ENCODE results near the gene MGMT.

Gene MGMT

DNA sequence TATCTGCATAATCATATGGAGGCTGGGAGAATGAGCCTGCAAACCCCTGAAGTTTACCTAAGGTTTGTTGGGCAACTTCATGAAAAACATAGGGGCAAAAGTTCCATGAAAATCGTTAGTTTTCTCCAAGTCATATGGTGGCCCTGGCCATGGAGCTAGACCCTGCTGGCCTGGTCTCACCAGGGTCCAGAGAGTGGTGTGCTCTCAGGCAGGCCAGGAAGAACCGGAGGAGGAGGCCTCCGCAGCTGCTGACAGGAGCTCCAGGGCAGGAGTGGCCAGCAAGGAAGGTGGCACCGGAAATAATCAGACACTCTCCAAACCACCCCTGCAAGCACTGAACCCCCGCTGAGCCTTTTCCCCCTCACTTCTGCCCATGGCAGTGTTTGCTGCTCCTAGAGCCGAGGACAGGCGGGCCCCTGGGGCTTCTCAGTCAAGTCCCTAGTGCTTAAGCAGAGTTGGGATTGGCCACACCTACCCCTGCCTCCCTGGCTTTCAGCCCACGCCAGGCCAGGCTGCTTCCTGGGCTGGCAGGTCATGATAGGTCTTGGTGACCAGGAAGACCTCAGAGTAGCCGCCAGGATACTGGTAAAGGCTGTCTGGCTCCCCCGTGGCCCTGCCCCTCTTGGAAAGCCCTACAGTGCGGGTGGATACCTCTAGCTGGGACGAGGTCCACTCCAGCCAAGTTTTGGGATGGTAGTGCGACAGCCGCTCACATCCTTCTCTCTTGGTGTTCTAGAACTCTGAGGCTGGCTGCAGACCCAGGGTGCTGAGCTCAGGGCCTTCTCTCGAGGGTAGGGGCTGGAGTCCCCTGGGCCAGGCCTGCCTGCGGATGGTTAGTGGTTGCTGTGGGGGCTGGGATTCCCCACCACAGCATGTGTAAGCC is 242.8 kb downstream of the MGMT start:
- DNase-seq (ENCODE audit: low spot score): no peak

DNA sequence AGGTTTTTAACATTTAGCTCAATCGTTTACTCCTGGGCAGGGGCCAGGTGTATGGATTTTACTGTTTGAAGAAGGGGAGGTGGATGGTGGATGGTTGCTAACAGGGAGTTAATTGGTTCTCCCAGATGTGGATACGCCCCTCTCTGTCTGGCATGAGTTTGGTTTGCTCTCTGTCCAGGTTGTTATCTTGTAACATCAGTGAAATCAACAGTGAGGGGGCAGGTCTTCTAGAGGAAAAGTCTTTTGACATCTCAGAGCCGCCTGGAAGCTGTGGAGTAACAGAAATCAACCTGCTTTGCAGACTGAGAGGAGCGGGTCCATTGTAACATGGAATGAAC is 243.4 kb downstream of the MGMT start:
- no peak for DNase-seq (ENCODE audit: low spot score)

DNA sequence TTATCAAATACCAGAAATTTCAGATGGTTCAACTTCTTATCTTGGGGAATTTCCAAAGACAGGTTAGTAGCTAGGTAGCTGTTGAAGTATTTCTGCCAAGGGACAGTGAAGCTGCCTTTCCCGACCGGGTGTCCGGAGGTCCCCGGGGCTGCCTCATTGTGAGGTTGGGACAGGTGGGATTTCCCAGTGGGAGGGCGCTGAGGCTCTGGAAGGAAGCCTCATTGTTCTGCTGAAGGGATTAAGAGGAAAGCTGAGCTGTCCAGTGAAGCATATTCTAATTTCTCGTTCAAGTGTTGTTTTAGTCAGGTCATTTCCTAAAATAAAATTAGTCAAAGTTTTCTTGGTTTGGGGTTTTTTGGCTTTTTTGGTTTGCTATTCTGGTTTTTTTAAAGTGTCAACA is 244.2 kb downstream of the MGMT start:
- DNase-seq (ENCODE audit: low spot score): no peak

DNA sequence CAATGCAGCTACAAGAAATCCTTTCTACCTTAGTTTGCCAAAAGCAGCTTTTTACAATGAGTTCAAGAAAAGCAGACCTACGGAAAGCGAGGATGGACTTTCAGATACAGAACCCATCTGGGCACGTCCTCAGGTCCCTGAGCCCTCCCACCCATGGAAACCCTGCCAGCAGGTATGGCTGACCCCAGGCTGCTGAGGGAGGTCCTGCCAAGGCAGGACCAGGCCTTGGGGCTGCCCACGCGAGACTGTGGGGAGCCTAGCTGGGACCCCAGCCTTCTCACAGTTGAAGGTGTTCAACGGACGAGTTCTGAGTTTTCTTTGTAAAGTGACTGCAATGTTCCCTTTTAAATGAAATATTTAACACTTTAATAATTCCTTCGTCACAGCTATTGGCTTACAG is 245.0 kb downstream of the MGMT start:
- no peak for DNase-seq (ENCODE audit: low spot score)

DNA sequence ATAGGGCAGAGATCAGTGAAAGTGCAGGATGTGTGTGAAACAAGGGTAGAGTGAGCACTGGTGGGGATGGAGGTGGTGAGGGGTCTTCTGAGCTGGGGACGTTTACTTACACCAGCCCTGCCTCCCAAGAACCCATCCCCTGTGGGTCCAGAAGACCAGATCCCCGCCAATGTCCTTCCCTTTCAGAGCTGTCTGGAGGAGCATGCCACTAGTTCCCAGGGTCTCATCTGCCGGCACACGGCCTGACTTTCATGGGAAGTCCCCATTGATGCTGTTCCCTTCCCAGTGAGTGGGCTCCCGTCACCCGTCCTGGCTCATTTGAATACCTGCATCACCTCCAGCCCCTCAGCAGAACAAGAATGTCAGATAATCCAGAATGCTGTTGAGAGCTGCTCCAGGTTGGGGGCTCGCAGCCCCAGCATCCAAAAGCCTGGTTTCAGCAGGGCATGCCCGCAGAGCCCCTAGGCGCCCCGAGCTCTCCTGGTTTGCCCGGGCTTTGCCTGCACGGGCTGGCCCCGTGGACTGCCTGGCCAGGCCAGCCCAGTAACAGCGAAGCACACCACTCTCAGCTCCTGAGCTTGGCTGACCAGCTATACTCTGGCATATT is 246.7 kb downstream of the MGMT start:
- DNase-seq (ENCODE audit: low spot score): no peak

DNA sequence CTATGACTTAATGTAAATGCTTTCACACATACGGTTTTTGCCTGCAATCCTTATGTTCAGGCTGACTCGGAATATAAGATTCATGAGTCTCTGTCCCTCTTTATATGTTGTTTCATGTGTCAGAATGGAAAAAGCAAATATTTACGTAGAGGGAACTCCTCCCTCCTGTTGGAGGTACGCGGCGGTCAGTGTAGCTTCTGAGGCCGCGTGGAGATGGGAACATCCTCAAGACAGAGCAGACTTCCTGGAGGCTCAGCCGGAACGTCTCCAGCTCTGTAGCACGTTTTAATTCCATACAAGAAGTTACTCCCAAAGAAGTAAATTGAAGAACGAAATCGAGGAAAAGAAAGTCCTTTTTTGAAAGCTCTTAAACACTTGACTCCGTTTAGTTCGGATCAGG is 248.8 kb downstream of the MGMT start:
- DNase-seq (ENCODE audit: low spot score): no peak

DNA sequence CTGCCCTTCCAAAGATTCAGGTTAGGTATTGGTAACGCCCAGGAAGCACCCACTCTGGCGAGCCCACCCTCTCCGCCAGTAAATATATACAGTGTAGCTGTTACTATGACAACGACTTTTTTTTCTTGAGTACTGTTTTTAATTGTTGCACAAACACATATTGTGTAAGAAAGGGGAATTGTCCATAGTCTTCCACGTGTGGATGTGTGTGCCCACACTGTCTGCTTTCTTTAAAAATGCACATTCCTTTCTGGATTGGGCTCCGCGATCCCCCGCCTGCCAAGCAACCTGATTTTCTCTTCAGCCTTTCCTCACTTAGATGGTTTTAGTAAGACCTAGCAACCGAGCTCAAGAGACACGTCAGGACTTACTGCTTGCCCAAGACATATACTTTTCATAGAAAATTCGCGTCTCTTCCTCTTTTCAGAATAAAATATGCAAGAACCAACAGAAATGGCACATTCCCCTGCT is 249.2 kb downstream of the MGMT start:
- no peak for DNase-seq (ENCODE audit: low spot score)

DNA sequence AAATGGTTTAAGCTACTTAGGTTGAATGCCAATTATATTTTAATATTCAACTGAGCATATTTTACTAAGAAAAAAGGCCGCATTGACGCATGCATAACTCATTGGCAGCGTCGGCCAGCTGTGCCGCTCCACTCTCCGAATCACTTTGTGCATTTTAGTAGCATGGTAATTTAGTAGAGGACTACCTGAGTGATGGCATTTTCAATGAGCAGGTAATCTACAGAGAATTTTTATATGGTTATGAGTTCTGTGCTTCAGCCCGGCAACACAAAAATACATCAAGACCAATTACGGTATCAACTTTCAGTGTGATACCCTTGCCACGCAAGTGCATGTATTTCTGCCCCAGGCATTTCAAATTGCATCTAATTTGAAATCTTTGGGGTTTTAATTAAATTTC is 249.8 kb downstream of the MGMT start:
- no peak for DNase-seq (ENCODE audit: low spot score)

DNA sequence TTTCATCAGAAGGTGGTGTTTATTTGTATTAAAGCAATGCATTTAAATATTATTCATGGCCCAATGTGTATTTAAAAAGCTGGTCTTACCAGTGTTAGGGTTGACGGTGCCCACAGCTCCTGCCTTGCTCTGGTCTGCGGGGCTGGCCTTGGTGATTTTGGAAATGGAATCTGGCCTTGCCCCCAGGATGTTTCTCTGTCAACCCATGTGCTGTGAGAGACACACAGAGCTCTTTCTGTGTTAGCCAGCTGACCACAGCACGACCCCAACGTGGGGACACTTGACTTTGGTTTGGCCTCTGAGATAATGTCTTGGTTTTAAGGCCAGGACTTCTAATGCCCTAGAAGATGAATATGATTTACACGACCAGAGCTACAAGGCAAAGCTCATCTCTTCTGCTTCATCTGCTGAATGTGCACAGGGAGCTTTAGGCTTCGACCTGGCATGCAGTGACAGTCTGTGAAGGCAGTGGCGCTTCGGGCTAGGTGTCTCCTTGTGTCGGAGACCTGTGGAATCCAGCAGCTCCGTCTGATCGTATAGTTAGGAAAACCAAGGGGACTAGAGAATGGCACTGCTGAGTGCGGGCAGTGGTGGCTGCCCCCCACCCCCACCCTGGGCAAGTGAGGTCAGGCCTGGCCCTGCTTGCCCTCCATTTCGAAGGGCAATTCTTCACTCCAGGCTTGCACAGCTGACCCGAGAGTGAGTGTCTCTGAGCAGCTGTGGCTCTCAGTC is 250.9 kb downstream of the MGMT start:
- no peak for DNase-seq (ENCODE audit: low spot score)

DNA sequence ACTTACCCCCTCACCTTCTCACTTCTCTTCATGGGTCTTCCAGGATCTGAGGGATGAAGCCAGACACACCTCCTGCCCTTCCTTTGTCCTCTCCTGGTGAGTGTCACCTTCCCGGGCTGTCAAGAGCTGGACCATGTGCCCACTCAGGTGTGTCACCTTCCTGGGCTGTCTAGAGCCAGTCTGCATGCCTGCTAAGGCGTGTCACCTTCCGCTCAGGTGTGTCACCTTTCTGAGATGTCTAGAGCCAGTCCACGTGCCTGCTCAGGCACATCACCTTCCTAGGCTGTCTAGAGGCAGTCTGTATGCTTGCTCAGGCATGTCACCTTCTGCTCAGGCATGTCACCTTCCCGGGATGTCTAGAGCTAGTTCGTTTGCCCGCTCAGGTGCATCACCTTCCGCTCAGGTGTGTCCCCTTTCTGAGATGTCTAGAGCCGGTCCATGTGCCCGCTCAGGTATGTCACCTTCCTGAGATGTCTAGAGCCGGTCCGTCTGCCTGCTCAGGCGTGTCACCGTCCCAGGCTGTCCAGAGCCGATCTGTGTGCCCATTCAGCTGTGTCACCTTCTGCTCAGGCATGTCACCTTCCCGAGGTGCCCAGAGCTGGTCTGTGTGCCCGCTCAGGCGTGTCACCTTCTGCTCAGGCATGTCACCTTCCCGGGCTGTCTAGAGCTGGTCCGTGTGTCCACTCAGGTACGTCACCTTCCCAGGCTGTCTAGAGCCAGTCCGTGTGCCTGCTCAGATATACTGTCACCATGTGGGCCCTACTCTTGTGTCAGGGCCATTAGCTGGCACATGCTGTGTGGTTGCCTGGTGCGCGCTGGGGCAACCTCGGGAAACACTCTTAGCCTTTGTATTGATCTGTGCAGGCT is 251.7 kb downstream of the MGMT start:
- DNase-seq (ENCODE audit: low spot score): no peak

DNA sequence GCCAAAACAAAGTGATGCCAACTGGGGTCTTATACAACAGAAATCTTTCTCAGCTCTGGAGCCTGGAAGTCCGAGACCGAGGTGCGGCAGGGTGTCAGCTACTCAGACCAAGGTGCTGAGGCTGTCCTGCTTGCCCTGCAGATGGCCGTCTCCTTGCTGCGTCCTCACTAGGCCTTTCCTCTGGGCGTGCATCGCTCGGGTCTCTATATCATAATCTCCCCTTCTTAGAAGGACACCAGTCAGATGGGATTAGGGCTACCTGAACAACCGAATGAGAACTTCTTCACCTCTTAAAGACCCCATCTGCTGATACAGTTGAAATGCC is 252.3 kb downstream of the MGMT start:
- no peak for DNase-seq (ENCODE audit: low spot score)

DNA sequence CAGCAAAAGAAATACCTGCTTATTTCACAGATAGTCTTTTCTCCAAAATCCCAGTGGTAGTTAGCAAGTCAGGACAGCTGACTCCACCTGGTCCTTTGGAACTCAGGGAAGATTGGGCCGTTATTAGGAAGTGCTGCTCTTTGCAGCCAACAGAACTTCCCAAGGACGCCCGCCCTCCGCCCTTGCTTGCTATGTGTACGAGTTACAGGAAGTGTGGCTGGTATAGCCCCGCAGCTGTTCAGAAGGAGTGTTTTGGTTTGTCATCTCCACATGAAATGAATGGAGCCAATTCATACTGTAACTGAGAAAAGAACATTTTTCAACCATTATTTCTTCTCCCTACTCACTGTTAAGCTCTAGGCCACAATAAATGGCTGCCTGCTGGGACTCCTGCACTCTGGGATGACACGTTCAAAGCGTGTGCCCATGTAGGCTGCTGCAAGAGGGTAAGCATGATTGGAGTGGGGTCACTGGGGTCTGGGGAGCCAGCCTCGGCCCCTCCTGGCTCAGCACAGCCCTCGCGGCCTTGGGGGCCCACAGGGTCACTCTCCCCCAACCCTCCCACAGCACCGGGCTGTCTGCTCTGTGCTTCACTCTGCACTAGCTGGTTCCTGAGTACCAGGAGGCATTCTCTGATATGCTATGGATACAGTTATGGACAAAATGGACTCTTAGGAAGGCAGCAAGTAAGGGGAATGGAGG is 253.0 kb downstream of the MGMT start:
- DNase-seq (ENCODE audit: low spot score): no peak

DNA sequence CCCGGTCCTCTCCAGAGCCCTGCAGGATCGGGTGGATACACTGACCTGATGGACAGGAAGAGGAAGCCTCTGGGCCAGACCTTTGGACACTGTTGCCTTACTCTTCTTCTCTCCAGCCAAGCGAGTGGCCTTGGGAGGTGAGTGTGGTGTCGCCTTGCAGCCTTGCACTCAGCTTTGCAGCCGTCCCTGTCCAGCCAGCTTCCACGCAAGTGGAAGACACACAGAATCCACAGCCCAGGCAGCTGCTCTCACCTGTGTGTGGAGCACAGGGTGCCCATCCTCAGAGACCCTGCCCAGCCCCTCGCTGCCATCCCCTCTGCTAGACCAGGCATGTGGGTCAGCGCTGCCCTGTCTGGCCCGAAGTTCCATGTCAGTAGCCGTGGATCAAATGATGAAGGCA is 258.0 kb downstream of the MGMT start:
- no peak for DNase-seq (ENCODE audit: low spot score)

DNA sequence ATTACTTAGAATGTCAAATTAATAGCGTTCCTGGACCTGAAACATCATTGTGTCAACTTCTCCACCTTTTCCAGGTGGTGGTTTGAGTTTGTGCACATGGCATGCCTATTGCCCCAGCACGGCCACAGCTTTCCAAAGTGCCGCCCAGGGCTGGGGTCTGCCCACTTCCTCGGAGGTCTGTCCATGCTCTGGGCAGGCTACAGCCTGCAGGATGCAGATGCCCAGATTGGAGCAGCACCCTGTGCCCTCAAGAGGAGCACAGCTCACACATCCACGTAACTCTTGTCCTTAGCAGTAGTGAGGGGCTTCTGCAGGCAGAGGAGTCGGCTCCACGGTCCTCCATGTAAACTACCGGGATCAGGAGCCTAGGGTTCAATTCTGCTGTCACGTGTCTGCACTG is 258.4 kb downstream of the MGMT start:
- no peak for DNase-seq (ENCODE audit: low spot score)

DNA sequence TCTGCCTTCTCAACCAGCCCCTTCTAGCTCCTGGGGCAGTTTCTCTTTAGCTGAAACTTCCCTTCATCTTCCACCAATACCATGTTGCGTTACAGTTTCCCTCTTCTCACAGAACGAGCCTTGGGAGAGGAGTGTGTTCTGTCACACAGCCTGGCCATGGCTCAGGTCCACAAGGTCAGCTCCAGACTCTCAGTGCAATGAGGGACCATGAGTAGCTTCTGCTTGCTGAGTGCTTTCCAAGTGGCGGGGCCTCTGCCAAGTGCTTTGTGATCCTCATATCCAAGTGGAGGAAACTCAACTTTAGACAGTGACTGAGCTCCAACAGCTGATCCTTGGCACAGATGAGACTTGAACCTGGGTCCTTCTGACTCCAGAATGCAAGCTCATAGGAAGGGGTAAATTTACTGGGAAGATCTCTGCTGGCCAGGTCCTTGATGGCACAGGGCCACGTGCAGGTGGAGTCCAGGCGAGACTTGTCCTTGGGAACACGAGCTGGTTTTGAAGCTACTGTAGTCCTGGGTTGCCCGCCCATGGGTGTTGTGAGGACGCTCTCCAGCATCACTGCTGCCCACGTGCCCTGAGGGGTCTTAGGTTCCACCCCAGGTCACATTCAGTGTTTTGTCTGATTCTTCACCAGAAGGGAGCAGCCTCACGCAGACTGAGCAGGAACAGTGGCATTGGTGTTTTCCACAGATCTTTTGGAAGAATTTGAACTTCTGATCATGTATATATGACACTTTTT is 259.0 kb downstream of the MGMT start:
- no peak for DNase-seq (ENCODE audit: low spot score)

DNA sequence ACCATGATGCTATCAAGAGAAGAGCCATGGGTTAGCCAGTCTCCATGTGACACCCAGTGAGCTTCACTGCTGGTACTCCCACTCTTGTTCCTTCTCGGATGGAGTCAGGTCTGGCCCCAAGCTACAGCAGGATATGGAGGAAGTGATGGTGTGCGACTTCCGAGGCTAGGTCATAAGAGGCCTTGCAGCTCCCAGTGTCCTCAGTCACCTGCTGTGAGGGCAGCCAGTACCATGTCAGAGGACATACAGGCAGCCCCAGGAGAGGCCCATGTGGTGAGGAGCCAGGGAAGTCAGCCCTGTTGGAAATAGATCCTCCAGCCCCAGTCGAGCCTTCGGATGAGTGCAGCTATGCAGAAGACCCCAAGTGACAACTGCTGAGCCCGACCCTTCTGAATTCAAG is 260.0 kb downstream of the MGMT start:
- DNase-seq (ENCODE audit: low spot score): no peak

DNA sequence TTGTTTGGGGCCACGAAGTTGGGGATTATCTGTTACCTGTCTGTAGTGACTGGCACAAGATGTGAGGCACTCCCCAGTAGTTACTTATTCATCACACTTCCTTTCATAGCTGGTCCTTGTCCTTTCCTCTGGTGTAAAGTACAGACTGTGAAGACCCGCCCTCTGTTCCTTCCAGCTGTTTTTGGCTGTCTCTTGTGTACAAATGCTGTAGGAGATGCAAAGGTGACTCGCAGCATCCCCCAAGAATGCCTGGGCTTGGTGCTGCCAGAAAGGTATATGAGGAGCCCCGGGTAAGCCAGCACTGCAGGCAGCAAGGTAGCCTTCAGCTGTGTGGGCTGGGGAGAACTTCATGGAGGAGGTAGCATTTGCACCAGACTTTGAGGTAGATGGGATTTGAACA is 260.5 kb downstream of the MGMT start:
- no peak for DNase-seq (ENCODE audit: low spot score)

DNA sequence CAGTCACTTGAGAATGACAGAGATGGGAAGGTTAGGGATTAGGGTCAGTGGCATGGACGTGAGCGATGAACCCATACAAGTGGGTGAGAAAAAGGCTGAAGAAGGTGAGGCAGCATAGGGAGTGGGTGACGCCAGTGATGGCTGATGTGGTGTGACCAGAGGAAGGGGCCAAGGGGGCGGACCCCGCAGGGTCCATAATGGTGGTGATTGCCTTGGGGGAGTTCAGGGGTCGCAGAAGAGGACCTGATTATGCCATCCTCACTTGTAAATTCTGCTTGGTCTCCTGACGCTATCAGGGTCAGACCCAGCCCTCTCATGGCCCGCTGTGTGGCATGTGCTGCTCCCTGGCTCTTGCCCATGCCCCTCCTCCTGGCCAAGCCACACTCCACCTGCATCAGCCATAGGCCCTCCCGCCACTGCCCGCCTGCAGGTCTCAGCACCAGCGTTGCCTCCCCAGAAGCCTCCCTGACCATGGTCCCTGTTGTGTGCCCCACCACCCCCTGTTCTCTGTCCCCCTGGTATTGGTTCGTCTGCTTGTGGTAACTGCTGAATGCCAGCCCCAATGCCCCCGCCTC is 261.3 kb downstream of the MGMT start:
- DNase-seq (ENCODE audit: low spot score): no peak

DNA sequence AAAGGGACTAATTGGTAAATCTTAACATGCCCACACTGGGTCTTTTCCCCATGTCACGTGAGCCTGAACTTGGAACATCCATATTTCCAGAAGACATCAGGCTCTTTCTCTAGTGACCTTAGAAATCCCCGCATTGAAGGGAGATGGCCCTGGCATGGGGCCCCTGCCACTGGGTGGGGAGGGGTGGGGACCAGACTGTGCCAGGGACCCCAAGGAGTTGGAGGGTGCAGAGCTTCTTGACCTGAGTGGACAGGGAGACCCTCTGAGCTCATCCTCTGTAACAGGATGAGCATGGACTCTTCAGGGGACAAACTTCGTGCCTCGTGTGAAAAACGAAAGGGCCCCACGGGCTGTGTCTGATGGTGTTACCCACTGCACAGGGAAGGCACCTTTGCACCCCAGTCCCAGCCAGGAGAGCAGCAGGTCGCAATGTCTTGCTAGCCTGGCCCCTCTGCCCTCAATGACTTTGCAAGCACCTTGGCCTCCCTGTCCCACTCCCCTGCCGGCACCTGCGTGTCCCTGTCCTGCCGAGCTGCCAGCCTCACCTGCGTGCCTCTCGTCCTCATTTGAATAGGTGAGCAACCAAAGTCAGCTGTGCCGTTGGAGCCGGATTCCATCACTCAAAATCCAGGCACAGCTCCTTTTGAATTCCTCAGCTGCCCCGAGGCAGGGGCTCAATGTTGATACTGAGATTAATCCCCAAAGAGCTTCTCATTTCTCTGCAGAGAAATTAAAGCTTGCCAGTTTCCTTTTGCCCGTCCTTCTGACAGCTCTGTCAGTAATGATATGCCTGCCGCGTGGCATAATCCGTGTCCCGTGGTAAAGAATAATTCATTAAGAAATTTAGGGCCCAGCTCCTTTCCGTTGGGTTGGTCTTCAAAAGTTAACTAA is 262.1 kb downstream of the MGMT start:
- no peak for DNase-seq (ENCODE audit: low spot score)
